Breast epithelium (tissue), 4 donors: ENCODE data around the gene SPACA7. TPM values are rescaled to one million over a fixed set of nuclear protein-coding genes. Genes with fewer than 3 reads are reported as not detected.

Experiments
- DNase-seq, 2 donors: peaks; one replicate each; pipeline ENCODE4 v3.0.0-alpha.2; 2019; ENCODE audit warnings: low spot score in 2 of 2
- H3K27ac ChIP-seq, 2 donors: fragments of 200-600 bp; sonication (generic) in 1 of 2; one replicate each; pipeline ENCODE4 v1.5.1; 2016 to 2019; ENCODE audit warnings: mild to moderate bottlenecking in 1 of 2
- H3K27me3 ChIP-seq, 2 donors: fragments of 200-600 bp; sonication (generic) in 1 of 2; one replicate each; pipeline versions ENCODE4 v1.5.1 to v1.6.0; 2017 to 2019; ENCODE audit warnings: control low read depth in 1 of 2, mild to moderate bottlenecking in 1 of 2
- H3K36me3 ChIP-seq: fragments of 200-600 bp; one replicate; pipeline ENCODE4 v1.5.1; 2019
- H3K4me1 ChIP-seq, 2 donors: fragments of 200-600 bp; sonication (generic); one replicate each; pipeline ENCODE4 v1.5.1; 2016 to 2019; ENCODE audit warnings: control low read depth in 1 of 2
- H3K4me3 ChIP-seq, 3 donors: fragments of 200-600 bp; sonication (generic); 1 replicate in 2 of 3; 2 replicates in 1 of 3; pipeline ENCODE4 v1.5.1; 2016 to 2019; ENCODE audit warnings: mild to moderate bottlenecking in 3 of 3, moderate library complexity in 2 of 3
- H3K9me3 ChIP-seq, 2 donors: fragments of 200-600 bp; sonication (generic) in 1 of 2; one replicate each; pipeline ENCODE4 v1.5.1; 2016 to 2019; ENCODE audit warnings: control low read depth in 1 of 2
- CTCF ChIP-seq, 3 donors: fragments of 450-650 bp; IDR thresholded peaks; one replicate each; pipeline ENCODE4 v1.5.1; 2016 to 2017; ENCODE audit warnings: antibody characterized with exemption in 3 of 3, mild to moderate bottlenecking in 3 of 3, moderate library complexity in 3 of 3
- POLR2A ChIP-seq: fragments of 450-650 bp; IDR thresholded peaks from one replicate; pipeline ENCODE4 v1.6.1; 2016; ENCODE audit warnings: antibody characterized with exemption, mild to moderate bottlenecking, moderate library complexity
- POLR2AphosphoS5 ChIP-seq, 3 donors: sonication (generic); formaldehyde crosslinking; IDR thresholded peaks; one replicate each; pipeline ENCODE4 v1.6.1; 2017; ENCODE audit warnings: antibody characterized with exemption in 3 of 3
- intact Hi-C: fragments of 100-400 bp; cut with DNase I; formaldehyde crosslinking; loops from one replicate; pipeline ENCODE4 v1.15.1; 2023; ENCODE audit warnings: low total_unique reads
- total RNA-seq, 3 donors: library from RNA; depleted of rRNA; stranded (reverse); fragments of >200 nt; gene quantifications; one replicate each; pipeline ENCODE4 v1.1.0, GENCODE V29; 2016

SPACA7 gene
- total RNA-seq, 3 donors from 2014 or later: not detected

- no peaks in the 10 kb centered on the region for H3K4me1 ChIP-seq
- intact Hi-C loops: no loop called here
- H3K27me3 ChIP-seq: peaks cover 0 to 57% of the 10 kb centered on the region in 2 donors
- DNase-seq: no peak
- H3K36me3 ChIP-seq: no peaks in the 10 kb centered on the region
- no peak overlapping the region for H3K4me3 ChIP-seq
- TF ChIP-seq POLR2AphosphoS5 (IDR thresholded peaks at IDR 0.05) (no peak), POLR2A (no peak), CTCF (IDR thresholded peaks at IDR 0.05) (no peak)
- no peak overlapping the region for H3K27ac ChIP-seq
- H3K9me3 ChIP-seq: peaks cover 0 to 4% of the 10 kb centered on the region in 2 donors
Measured at GRCh38 chr13:112345826-112346172, 30.4 kb upstream of the SPACA7 start.

GRCh38 chr13:112346173-112346898 is 29.8 kb upstream of the SPACA7 start:
- peaks cover 0 to 57% of the 10 kb centered on the region in 2 donors for H3K27me3 ChIP-seq
- TF ChIP-seq CTCF (IDR thresholded peaks at IDR 0.05) (no peak), POLR2A (no peak), POLR2AphosphoS5 (IDR thresholded peaks at IDR 0.05) (no peak)
- H3K36me3 ChIP-seq: no peaks in the 10 kb centered on the region
- H3K4me3 ChIP-seq: no peak overlapping the region
- intact Hi-C loops: no loop called here
- no peak for DNase-seq
- peaks cover 0 to 4% of the 10 kb centered on the region in 2 donors for H3K9me3 ChIP-seq
- no peak overlapping the region for H3K27ac ChIP-seq
- no peaks in the 10 kb centered on the region for H3K4me1 ChIP-seq

- intact Hi-C loops: no loop called here
- no peak for DNase-seq
- no peaks in the 10 kb centered on the region for H3K36me3 ChIP-seq
- no peaks in the 10 kb centered on the region for H3K4me1 ChIP-seq
- H3K27ac ChIP-seq: no peak overlapping the region
- TF ChIP-seq POLR2A: no peak
- no peak for TF ChIP-seq CTCF (IDR thresholded peaks at IDR 0.05)
- no peak for TF ChIP-seq POLR2AphosphoS5 (IDR thresholded peaks at IDR 0.05)
- peaks cover 0 to 57% of the 10 kb centered on the region in 2 donors for H3K27me3 ChIP-seq
- no peak overlapping the region for H3K4me3 ChIP-seq
- peaks cover 0 to 4% of the 10 kb centered on the region in 2 donors for H3K9me3 ChIP-seq
Measured at GRCh38 chr13:112346899-112347229, 29.3 kb upstream of the SPACA7 start.

GRCh38 chr13:112347986-112348385 is 28.2 kb upstream of the SPACA7 start:
- Histone ChIP-seq H3K36me3 (no peaks in the 10 kb centered on the region), H3K4me1 (no peaks in the 10 kb centered on the region), H3K27ac (no peak overlapping the region), H3K4me3 (no peak overlapping the region), H3K9me3 (peaks cover 0 to 4% of the 10 kb centered on the region in 2 donors), H3K27me3 (peaks cover 0 to 48% of the 10 kb centered on the region in 2 donors)
- intact Hi-C loops: no loop called here
- no peak for TF ChIP-seq POLR2A
- TF ChIP-seq POLR2AphosphoS5 (IDR thresholded peaks at IDR 0.05): no peak
- no peak for TF ChIP-seq CTCF (IDR thresholded peaks at IDR 0.05)
- no peak for DNase-seq

GRCh38 chr13:112348642-112349345 is 27.4 kb upstream of the SPACA7 start:
- intact Hi-C loops: no loop called here
- H3K4me1 ChIP-seq: no peaks in the 10 kb centered on the region
- H3K27me3 ChIP-seq: peaks cover 0 to 40% of the 10 kb centered on the region in 2 donors
- no peaks in the 10 kb centered on the region for H3K36me3 ChIP-seq
- TF ChIP-seq POLR2A (no peak), POLR2AphosphoS5 (IDR thresholded peaks at IDR 0.05) (no peak), CTCF (IDR thresholded peaks at IDR 0.05) (no peak)
- H3K27ac ChIP-seq: no peak overlapping the region
- H3K9me3 ChIP-seq: peaks cover 0 to 2% of the 10 kb centered on the region in 2 donors
- no peak overlapping the region for H3K4me3 ChIP-seq
- no peak for DNase-seq
